ENCODE measurements around the gene PHRF1.
A peak's percentile ranks its signal among the peaks of the same experiment; 100 is the strongest.

PHRF1 gene

DNA sequence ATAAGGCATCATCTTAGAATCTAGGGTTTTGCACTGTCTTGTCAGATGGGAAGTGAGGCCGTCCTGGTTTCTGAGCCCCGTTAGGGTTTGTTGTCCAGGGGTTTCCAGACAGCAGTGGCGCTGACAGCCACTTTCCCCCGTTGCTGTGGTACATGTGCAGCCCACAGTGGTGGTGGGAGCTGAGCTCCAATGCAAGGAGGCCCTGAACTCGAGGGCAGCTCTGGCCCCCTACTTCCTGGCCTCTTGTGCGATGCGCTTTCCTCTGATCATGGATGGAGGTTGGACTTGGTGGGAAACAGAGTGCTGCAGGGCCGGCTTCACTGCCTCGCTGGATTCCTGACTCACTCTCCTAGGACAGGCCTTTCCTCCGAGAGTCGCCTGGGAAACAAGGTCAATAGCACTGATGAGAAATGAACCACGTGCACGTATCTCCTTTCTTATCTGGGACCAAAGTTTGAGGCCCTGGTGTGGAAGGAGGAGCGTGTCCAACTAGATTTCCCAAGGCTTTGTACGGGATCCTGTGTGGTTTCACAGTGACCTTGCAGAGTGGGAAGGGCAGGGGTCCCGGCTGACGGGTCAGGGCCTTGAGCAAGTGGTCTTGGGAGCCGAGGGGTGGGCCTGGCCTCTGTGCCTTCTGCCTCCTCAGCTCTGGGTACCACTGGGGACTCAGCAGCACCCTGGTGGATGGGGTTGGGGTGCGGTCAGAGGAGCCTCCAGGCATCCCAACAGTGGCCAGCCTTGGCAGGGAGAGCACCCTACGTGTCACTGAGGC is 3.7 kb downstream of the PHRF1 start:
- no peak overlapping the region for H3K4me3 ChIP-seq (ENCODE audit: low read depth, low read length)
- no peak for TF ChIP-seq CTCF (IDR thresholded peaks at IDR 0.05; ENCODE audit: low read depth, low read length, missing control alignments)
- no peak overlapping the region for H3K27ac ChIP-seq
- DNase-seq: peak; percentile 45
- H3K36me3 ChIP-seq (replicated peaks): peaks cover 21% of the 10 kb centered on the region
- in situ Hi-C loops (cut with HindIII; ENCODE audit: low pct_ligation_motif_present, low sequenced_read_pairs): no loop called here
- peaks cover 3% of the 10 kb centered on the region for H3K27me3 ChIP-seq (replicated peaks)

DNA sequence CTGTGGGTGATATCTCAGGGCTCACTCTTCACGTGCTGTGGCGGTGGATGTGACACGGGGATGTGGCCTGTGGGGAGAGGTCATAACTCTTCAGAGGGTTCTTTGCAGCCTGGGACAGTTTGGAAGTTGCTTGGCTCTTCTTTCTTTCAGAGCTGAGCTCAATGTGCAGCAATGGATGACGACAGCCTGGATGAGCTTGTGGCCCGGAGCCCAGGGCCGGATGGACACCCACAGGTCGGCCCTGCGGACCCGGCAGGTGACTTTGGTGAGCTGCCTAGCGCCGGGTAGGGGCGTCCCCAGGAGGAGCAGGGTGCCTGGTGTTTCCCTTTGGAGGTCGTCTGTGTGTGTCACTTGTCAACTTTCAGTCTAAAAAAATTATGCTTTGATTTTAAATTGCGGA is 5.1 kb downstream of the PHRF1 start:
- H3K4me3 ChIP-seq (ENCODE audit: low read depth, low read length): no peak overlapping the region
- no peaks in the 10 kb centered on the region for H3K27me3 ChIP-seq (replicated peaks)
- no peak overlapping the region for H3K27ac ChIP-seq
- in situ Hi-C loops (cut with HindIII; ENCODE audit: low pct_ligation_motif_present, low sequenced_read_pairs): no loop called here
- no peak for TF ChIP-seq CTCF (IDR thresholded peaks at IDR 0.05; ENCODE audit: low read depth, low read length, missing control alignments)
- peaks cover 23% of the 10 kb centered on the region for H3K36me3 ChIP-seq (replicated peaks)
- DNase-seq: no peak

- Histone ChIP-seq H3K36me3 (replicated peaks) (peaks cover 27% of the 10 kb centered on the region), H3K4me3 (ENCODE audit: low read depth, low read length) (no peak overlapping the region), H3K27ac (no peak overlapping the region), H3K27me3 (replicated peaks) (no peaks in the 10 kb centered on the region)
- TF ChIP-seq CTCF (IDR thresholded peaks at IDR 0.05; ENCODE audit: low read depth, low read length, missing control alignments): no peak
- in situ Hi-C loops (cut with HindIII; ENCODE audit: low pct_ligation_motif_present, low sequenced_read_pairs): no loop called here
- DNase-seq: no peak
Measured at GRCh38 chr11:581752-582151, 5.5 kb downstream of the PHRF1 start.

- Histone ChIP-seq H3K27me3 (replicated peaks) (no peaks in the 10 kb centered on the region), H3K4me3 (ENCODE audit: low read depth, low read length) (no peak overlapping the region), H3K27ac (no peak overlapping the region), H3K36me3 (replicated peaks) (peaks cover 41% of the 10 kb centered on the region)
- no peak for DNase-seq
- in situ Hi-C loops (cut with HindIII; ENCODE audit: low pct_ligation_motif_present, low sequenced_read_pairs): no loop called here
- TF ChIP-seq CTCF (IDR thresholded peaks at IDR 0.05; ENCODE audit: low read depth, low read length, missing control alignments): no peak
Measured at GRCh38 chr11:584287-584686, 8.0 kb downstream of the PHRF1 start.

GRCh38 chr11:586376-587316 is 10.4 kb downstream of the PHRF1 start:
- H3K27ac ChIP-seq: no peak overlapping the region
- H3K36me3 ChIP-seq (replicated peaks): peaks cover 55% of the 10 kb centered on the region
- in situ Hi-C loops (cut with HindIII; ENCODE audit: low pct_ligation_motif_present, low sequenced_read_pairs): no loop called here
- no peak for TF ChIP-seq CTCF (IDR thresholded peaks at IDR 0.05; ENCODE audit: low read depth, low read length, missing control alignments)
- no peaks in the 10 kb centered on the region for H3K27me3 ChIP-seq (replicated peaks)
- no peak for DNase-seq
- H3K4me3 ChIP-seq (ENCODE audit: low read depth, low read length): no peak overlapping the region
